RWPE2 (cell line): Measurements from ENCODE around the gene GRAMD4.

Source experiments
- ATAC-seq: fragments of 200-7000 bp; cut with Tn5 transposase; 3 replicates; pipeline ENCODE4 v1.9.1; 2021; ENCODE audit warnings: low read depth
- DNase-seq: peaks from one replicate; pipeline ENCODE4 v3.0.0-alpha.2; 2020; ENCODE audit warnings: low spot score
- H3K27ac ChIP-seq: fragments of 450-650 bp; 2 replicates; pipeline ENCODE4 v1.5.1; 2017; ENCODE audit warnings: mild to moderate bottlenecking; ENCODE audit not compliant: poor library complexity, severe bottlenecking
- H3K27me3 ChIP-seq: fragments of 250-450 bp; sonication (Bioruptor Pico); 2 replicates; pipeline ENCODE4 v1.5.1; 2021; ENCODE audit warnings: mild to moderate bottlenecking, moderate library complexity; ENCODE audit not compliant: insufficient read depth, poor library complexity, severe bottlenecking
- H3K36me3 ChIP-seq: fragments of 250-450 bp; sonication (Bioruptor Pico); 2 replicates; pipeline ENCODE4 v1.5.1; 2020; ENCODE audit warnings: low read depth, mild to moderate bottlenecking, moderate library complexity
- H3K4me1 ChIP-seq: fragments of 250-450 bp; sonication (Bioruptor Pico); 2 replicates; pipeline ENCODE4 v1.5.1; 2021; ENCODE audit warnings: mild to moderate bottlenecking, moderate library complexity; ENCODE audit not compliant: insufficient read depth, poor library complexity, severe bottlenecking
- H3K4me3 ChIP-seq: fragments of 250-450 bp; sonication (Bioruptor Pico); 2 replicates; pipeline ENCODE4 v1.5.1; 2021; ENCODE audit warnings: mild to moderate bottlenecking, moderate library complexity; ENCODE audit not compliant: severe bottlenecking
- H3K9me3 ChIP-seq: fragments of 250-450 bp; sonication (Bioruptor Pico); 2 replicates; pipeline ENCODE4 v1.5.1; 2021; ENCODE audit warnings: mild to moderate bottlenecking, moderate library complexity; ENCODE audit not compliant: severe bottlenecking
- CTCF ChIP-seq: fragments of 450-650 bp; IDR thresholded peaks from one replicate; pipeline ENCODE4 v1.5.1; 2017; ENCODE audit warnings: mild to moderate bottlenecking, moderate library complexity; ENCODE audit not compliant: poor library complexity, severe bottlenecking

Gene GRAMD4

GRCh38 chr22:46682011-46682731 lies 62.0 kb downstream of the GRAMD4 start:
- H3K4me1 ChIP-seq: no peaks in the 10 kb centered on the region

DNA sequence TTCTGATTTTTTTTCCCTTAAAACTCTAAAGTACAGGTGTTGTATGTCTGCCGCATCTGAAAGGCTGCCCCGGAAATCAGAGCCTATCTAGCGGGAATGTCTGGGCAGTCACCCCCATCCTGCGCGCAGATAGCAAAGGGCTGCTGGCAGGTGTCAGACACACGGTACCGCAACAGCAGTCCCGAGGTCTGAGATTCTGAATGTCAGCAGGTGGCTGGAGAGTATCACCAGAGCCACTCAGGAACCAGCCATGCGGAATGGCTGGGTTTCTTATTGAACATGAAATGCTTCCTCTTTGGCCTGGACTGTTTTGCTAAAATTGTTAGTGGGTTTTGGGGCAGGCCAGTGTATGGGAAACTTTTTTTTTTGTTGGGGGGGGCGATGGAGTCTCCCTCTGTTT lies 64.5 kb downstream of the GRAMD4 start:
- DNase-seq: no peak
- Histone ChIP-seq H3K9me3 (no peaks in the 10 kb centered on the region), H3K4me1 (no peaks in the 10 kb centered on the region), H3K36me3 (peaks cover 22% of the 10 kb centered on the region), H3K27me3 (no peaks in the 10 kb centered on the region), H3K4me3 (no peak overlapping the region), H3K27ac (no peak overlapping the region)
- TF ChIP-seq CTCF: no peak
- no peak for ATAC-seq

More at GRCh38 chr22:46682011-46682731, 62.0 kb downstream of the GRAMD4 start:
- Histone ChIP-seq H3K4me3 (no peak overlapping the region), H3K36me3 (peaks cover 15% of the 10 kb centered on the region), H3K9me3 (no peaks in the 10 kb centered on the region), H3K27me3 (no peaks in the 10 kb centered on the region), H3K27ac (no peak overlapping the region)
- ATAC-seq: no peak
- TF ChIP-seq CTCF: no peak
- no peak for DNase-seq

- no peak for ATAC-seq
- H3K27me3 ChIP-seq: no peaks in the 10 kb centered on the region
- H3K36me3 ChIP-seq: peaks cover 32% of the 10 kb centered on the region
- H3K9me3 ChIP-seq: no peaks in the 10 kb centered on the region
- no peak for TF ChIP-seq CTCF
- no peak overlapping the region for H3K27ac ChIP-seq
- no peaks in the 10 kb centered on the region for H3K4me1 ChIP-seq
- no peak overlapping the region for H3K4me3 ChIP-seq
- no peak for DNase-seq
Observed at GRCh38 chr22:46686221-46687047, 66.2 kb downstream of the GRAMD4 start.

- DNase-seq: no peak
- ATAC-seq: no peak
- no peaks in the 10 kb centered on the region for H3K4me1 ChIP-seq
- no peaks in the 10 kb centered on the region for H3K9me3 ChIP-seq
- no peak for TF ChIP-seq CTCF
- H3K27ac ChIP-seq: no peak overlapping the region
- no peak overlapping the region for H3K4me3 ChIP-seq
- no peaks in the 10 kb centered on the region for H3K27me3 ChIP-seq
- peaks cover 38% of the 10 kb centered on the region for H3K36me3 ChIP-seq
Observed at GRCh38 chr22:46687048-46687444, 66.9 kb downstream of the GRAMD4 start.
